Measurements from ENCODE around the gene INTS2.
"Not testable (repeated sequence)": the region's sequence is repeated elsewhere in the genome, so short reads cannot be mapped to it uniquely, and the experiment has no call there.

INTS2 gene

GRCh38 chr17:61946359-61946758 is 18.6 kb upstream of the INTS2 start:
- no peaks in the 10 kb centered on the region for H3K9me3 ChIP-seq (ENCODE audit: control insufficient read depth, low read length)
- no peaks in the 10 kb centered on the region for H3K27me3 ChIP-seq (replicated peaks; ENCODE audit: control insufficient read depth, insufficient read depth, low read length, poor library complexity, severe bottlenecking)
- H3K4me1 ChIP-seq (ENCODE audit: control insufficient read depth, insufficient read depth, low read length, poor library complexity, severe bottlenecking) = no peaks in the 10 kb centered on the region
- DNase-seq = no peak
- peaks cover 54% of the 10 kb centered on the region for H3K36me3 ChIP-seq (ENCODE audit: control insufficient read depth, insufficient read depth, low read length)
- H3K27ac ChIP-seq (ENCODE audit: insufficient read depth, low read length, poor library complexity, severe bottlenecking) = no peak overlapping the region
- H3K4me3 ChIP-seq (ENCODE audit: insufficient read depth, low read depth, low read length, poor library complexity, severe bottlenecking) = no peak overlapping the region

- Histone ChIP-seq H3K27me3 (replicated peaks; ENCODE audit: control insufficient read depth, insufficient read depth, low read length, poor library complexity, severe bottlenecking) (no peaks in the 10 kb centered on the region), H3K27ac (ENCODE audit: insufficient read depth, low read length, poor library complexity, severe bottlenecking) (no peak overlapping the region), H3K9me3 (ENCODE audit: control insufficient read depth, low read length) (no peaks in the 10 kb centered on the region), H3K36me3 (ENCODE audit: control insufficient read depth, insufficient read depth, low read length) (peaks cover 26% of the 10 kb centered on the region), H3K4me1 (ENCODE audit: control insufficient read depth, insufficient read depth, low read length, poor library complexity, severe bottlenecking) (no peaks in the 10 kb centered on the region), H3K4me3 (ENCODE audit: insufficient read depth, low read depth, low read length, poor library complexity, severe bottlenecking) (no peak overlapping the region)
- DNase-seq = no peak
Measured at GRCh38 chr17:61943117-61943516, 15.3 kb upstream of the INTS2 start.

- H3K27me3 ChIP-seq (replicated peaks; ENCODE audit: control insufficient read depth, insufficient read depth, low read length, poor library complexity, severe bottlenecking) = no peaks in the 10 kb centered on the region
- H3K9me3 ChIP-seq (ENCODE audit: control insufficient read depth, low read length) = no peaks in the 10 kb centered on the region
- no peak overlapping the region for H3K27ac ChIP-seq (ENCODE audit: insufficient read depth, low read length, poor library complexity, severe bottlenecking)
- peaks cover 16% of the 10 kb centered on the region for H3K36me3 ChIP-seq (ENCODE audit: control insufficient read depth, insufficient read depth, low read length)
- H3K4me1 ChIP-seq (ENCODE audit: control insufficient read depth, insufficient read depth, low read length, poor library complexity, severe bottlenecking) = no peaks in the 10 kb centered on the region
- no peak for DNase-seq
- H3K4me3 ChIP-seq (ENCODE audit: insufficient read depth, low read depth, low read length, poor library complexity, severe bottlenecking) = no peak overlapping the region
Measured at GRCh38 chr17:61942085-61942484, 14.3 kb upstream of the INTS2 start.

- H3K36me3 ChIP-seq (ENCODE audit: control insufficient read depth, insufficient read depth, low read length) = peaks cover 12% of the 10 kb centered on the region
- H3K27me3 ChIP-seq (replicated peaks; ENCODE audit: control insufficient read depth, insufficient read depth, low read length, poor library complexity, severe bottlenecking) = no peaks in the 10 kb centered on the region
- no peaks in the 10 kb centered on the region for H3K9me3 ChIP-seq (ENCODE audit: control insufficient read depth, low read length)
- DNase-seq = peak in 1 of 3 donors; percentile 0
- H3K4me1 ChIP-seq (ENCODE audit: control insufficient read depth, insufficient read depth, low read length, poor library complexity, severe bottlenecking) = peaks cover 9% of the 10 kb centered on the region
- H3K27ac ChIP-seq (ENCODE audit: insufficient read depth, low read length, poor library complexity, severe bottlenecking) = no peak overlapping the region
- peak overlapping the region; percentile 83 for H3K4me3 ChIP-seq (ENCODE audit: insufficient read depth, low read depth, low read length, poor library complexity, severe bottlenecking)
Measured at GRCh38 chr17:61928101-61928436, 287 bp upstream of the INTS2 start.

GRCh38 chr17:61926826-61927207 is 965 bp downstream of the INTS2 start:
- Histone ChIP-seq H3K27ac (ENCODE audit: insufficient read depth, low read length, poor library complexity, severe bottlenecking) (peak overlapping the region; percentile 80), H3K36me3 (ENCODE audit: control insufficient read depth, insufficient read depth, low read length) (peaks cover 12% of the 10 kb centered on the region), H3K27me3 (replicated peaks; ENCODE audit: control insufficient read depth, insufficient read depth, low read length, poor library complexity, severe bottlenecking) (no peaks in the 10 kb centered on the region), H3K4me1 (ENCODE audit: control insufficient read depth, insufficient read depth, low read length, poor library complexity, severe bottlenecking) (peaks cover 9% of the 10 kb centered on the region), H3K9me3 (ENCODE audit: control insufficient read depth, low read length) (no peaks in the 10 kb centered on the region), H3K4me3 (ENCODE audit: insufficient read depth, low read depth, low read length, poor library complexity, severe bottlenecking) (peak overlapping the region; percentile 83)
- DNase-seq = no peak

- not testable (repeated sequence) for H3K9me3 ChIP-seq (ENCODE audit: control insufficient read depth, low read length); H3K27ac ChIP-seq (ENCODE audit: insufficient read depth, low read length, poor library complexity, severe bottlenecking); DNase-seq; H3K27me3 ChIP-seq (replicated peaks; ENCODE audit: control insufficient read depth, insufficient read depth, low read length, poor library complexity, severe bottlenecking); H3K4me1 ChIP-seq (ENCODE audit: control insufficient read depth, insufficient read depth, low read length, poor library complexity, severe bottlenecking); H3K4me3 ChIP-seq (ENCODE audit: insufficient read depth, low read depth, low read length, poor library complexity, severe bottlenecking)
- peaks cover 23% of the 10 kb centered on the region for H3K36me3 ChIP-seq (ENCODE audit: control insufficient read depth, insufficient read depth, low read length)
Measured at GRCh38 chr17:61915162-61915561, 12.6 kb downstream of the INTS2 start.

GRCh38 chr17:61908292-61909037 is 19.3 kb downstream of the INTS2 start:
- no peak for DNase-seq

GRCh38 chr17:61907361-61907760 is 20.4 kb downstream of the INTS2 start:
- Histone ChIP-seq H3K27me3 (replicated peaks; ENCODE audit: control insufficient read depth, insufficient read depth, low read length, poor library complexity, severe bottlenecking) (no peaks in the 10 kb centered on the region), H3K4me3 (ENCODE audit: insufficient read depth, low read depth, low read length, poor library complexity, severe bottlenecking) (no peak overlapping the region), H3K9me3 (ENCODE audit: control insufficient read depth, low read length) (no peaks in the 10 kb centered on the region), H3K4me1 (ENCODE audit: control insufficient read depth, insufficient read depth, low read length, poor library complexity, severe bottlenecking) (no peaks in the 10 kb centered on the region), H3K36me3 (ENCODE audit: control insufficient read depth, insufficient read depth, low read length) (peaks cover 36% of the 10 kb centered on the region), H3K27ac (ENCODE audit: insufficient read depth, low read length, poor library complexity, severe bottlenecking) (no peak overlapping the region)
- no peak for DNase-seq

More at GRCh38 chr17:61908292-61909037, 19.3 kb downstream of the INTS2 start:
- no peak overlapping the region for H3K4me3 ChIP-seq (ENCODE audit: insufficient read depth, low read depth, low read length, poor library complexity, severe bottlenecking)
- no peaks in the 10 kb centered on the region for H3K27me3 ChIP-seq (replicated peaks; ENCODE audit: control insufficient read depth, insufficient read depth, low read length, poor library complexity, severe bottlenecking)
- no peaks in the 10 kb centered on the region for H3K4me1 ChIP-seq (ENCODE audit: control insufficient read depth, insufficient read depth, low read length, poor library complexity, severe bottlenecking)
- no peak overlapping the region for H3K27ac ChIP-seq (ENCODE audit: insufficient read depth, low read length, poor library complexity, severe bottlenecking)
- H3K9me3 ChIP-seq (ENCODE audit: control insufficient read depth, low read length) = no peaks in the 10 kb centered on the region
- H3K36me3 ChIP-seq (ENCODE audit: control insufficient read depth, insufficient read depth, low read length) = peaks cover 30% of the 10 kb centered on the region

GRCh38 chr17:61904094-61904710 is 23.6 kb downstream of the INTS2 start:
- peaks cover 27% of the 10 kb centered on the region for H3K36me3 ChIP-seq (ENCODE audit: control insufficient read depth, insufficient read depth, low read length)
- H3K27ac ChIP-seq (ENCODE audit: insufficient read depth, low read length, poor library complexity, severe bottlenecking) = peak overlapping the region; percentile 52
- DNase-seq = peak in 2 of 3 donors; percentile 4 to 8
- H3K27me3 ChIP-seq (replicated peaks; ENCODE audit: control insufficient read depth, insufficient read depth, low read length, poor library complexity, severe bottlenecking) = no peaks in the 10 kb centered on the region
- H3K4me3 ChIP-seq (ENCODE audit: insufficient read depth, low read depth, low read length, poor library complexity, severe bottlenecking) = peak overlapping the region; percentile 31
- no peaks in the 10 kb centered on the region for H3K4me1 ChIP-seq (ENCODE audit: control insufficient read depth, insufficient read depth, low read length, poor library complexity, severe bottlenecking)
- H3K9me3 ChIP-seq (ENCODE audit: control insufficient read depth, low read length) = no peaks in the 10 kb centered on the region

GRCh38 chr17:61903251-61903650 is 24.5 kb downstream of the INTS2 start:
- Histone ChIP-seq H3K27ac (ENCODE audit: insufficient read depth, low read length, poor library complexity, severe bottlenecking) (no peak overlapping the region), H3K9me3 (ENCODE audit: control insufficient read depth, low read length) (no peaks in the 10 kb centered on the region), H3K4me3 (ENCODE audit: insufficient read depth, low read depth, low read length, poor library complexity, severe bottlenecking) (no peak overlapping the region), H3K4me1 (ENCODE audit: control insufficient read depth, insufficient read depth, low read length, poor library complexity, severe bottlenecking) (no peaks in the 10 kb centered on the region), H3K27me3 (replicated peaks; ENCODE audit: control insufficient read depth, insufficient read depth, low read length, poor library complexity, severe bottlenecking) (no peaks in the 10 kb centered on the region), H3K36me3 (ENCODE audit: control insufficient read depth, insufficient read depth, low read length) (peaks cover 26% of the 10 kb centered on the region)
- no peak for DNase-seq
